Measurements from ENCODE around the gene RIPOR2. TPM values are rescaled to one million over a fixed set of nuclear protein-coding genes. Genes with fewer than 3 reads are reported as not detected.

RIPOR2 gene
- total RNA-seq, 2 experiments from 2014 or later = 154 to 156 TPM

DNA sequence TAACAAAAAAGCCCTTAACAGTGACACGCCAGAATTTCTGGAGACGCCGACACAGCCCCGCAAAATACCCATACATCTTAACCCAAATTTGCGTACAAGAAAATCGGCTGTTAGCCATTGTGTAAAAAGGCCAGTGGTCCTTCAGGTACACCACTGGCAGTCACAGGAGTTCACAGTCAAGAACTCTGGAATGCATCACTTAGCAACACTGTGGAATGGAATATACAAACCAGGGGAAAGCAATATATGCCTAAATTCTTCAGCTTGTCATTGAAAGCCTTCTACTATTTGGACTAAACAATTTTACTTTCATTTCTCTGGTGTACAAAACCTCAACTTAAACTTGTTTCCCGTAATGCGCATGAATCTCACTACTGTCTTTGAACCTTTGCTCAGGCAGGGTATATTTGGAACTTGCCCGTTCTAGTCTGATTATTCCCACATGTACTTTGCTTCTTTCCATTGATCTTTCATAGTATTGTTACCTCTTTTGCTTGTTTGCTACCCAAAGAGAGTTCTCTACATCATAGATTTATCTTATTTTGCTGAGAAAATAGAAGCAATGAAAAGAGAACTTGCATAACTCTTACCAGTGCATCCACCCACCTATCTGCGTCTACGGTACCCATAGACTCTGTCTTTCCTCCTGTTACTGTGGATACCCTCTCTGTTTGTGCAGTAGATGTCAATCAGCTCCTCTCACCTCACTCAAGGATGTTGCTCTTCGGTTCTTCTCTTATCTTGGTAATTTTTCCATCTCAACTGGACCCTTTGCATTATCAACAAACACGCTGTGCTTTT lies 136.8 kb downstream of the RIPOR2 start, which contains the start of gene ARMH2:
Gene ARMH2, minus strand, starts transcription at position 178 of the 801 bp plus-strand sequence. Its CDS starts 60 bp downstream, at position 118.
- no peak for ATAC-seq
- Mint-ChIP-seq H3K4me3 (no peak within 1 kb of the TSS), H3K36me3 (ENCODE audit: low read depth) (peaks cover 31% of the 10 kb centered on the region), H3K27me3 (ENCODE audit: low read depth) (no peaks in the 10 kb centered on the region), H3K27ac (peak within 1 kb of the TSS; percentile 26), H3K4me1 (ENCODE audit: low read depth) (peaks cover 2% of the 10 kb centered on the region), H3K9me3 (ENCODE audit: insufficient read depth) (no peaks in the 10 kb centered on the region)
- no peak for DNase-seq
- ChIA-PET CTCF (interaction anchor here (0.9 kb wide), 1 partner anchor 228 kb away, joined by 3 read pairs; no protein-coding TSS in a partner anchor), POLR2A (no interaction called here)

DNA sequence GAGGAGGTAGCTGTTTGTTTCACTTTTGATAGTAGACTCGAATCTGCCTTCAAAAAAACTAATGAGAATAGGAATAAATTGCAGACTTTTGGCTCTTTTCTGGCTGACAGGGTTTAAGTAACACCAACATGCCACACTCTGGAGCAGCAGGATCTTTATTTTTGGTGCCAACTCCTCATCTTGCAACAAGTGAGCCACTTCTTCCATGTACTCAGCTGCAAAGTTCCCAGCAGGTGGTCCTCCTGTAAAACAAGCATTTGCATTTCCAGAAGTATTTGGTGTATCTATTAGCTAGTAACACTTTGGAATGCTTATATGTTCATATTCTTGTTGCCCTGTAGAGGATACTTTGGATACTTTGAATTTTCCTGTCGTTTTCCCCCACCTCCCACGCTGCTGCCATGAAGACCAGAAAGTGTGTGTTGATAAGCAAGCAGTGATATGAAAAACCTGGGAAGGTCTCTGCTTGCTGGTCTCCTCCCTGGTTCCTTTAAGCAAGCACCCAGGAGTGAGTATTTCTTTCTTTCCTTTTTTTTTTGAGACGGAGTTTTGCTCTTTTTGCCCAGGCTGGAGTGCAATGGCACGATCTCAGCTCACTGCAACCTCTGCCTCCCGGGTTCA lies 138.1 kb downstream of the RIPOR2 start:
- DNase-seq (no peak), ATAC-seq (no peak)
- Mint-ChIP-seq H3K27me3 (ENCODE audit: low read depth) (no peaks in the 10 kb centered on the region), H3K4me1 (ENCODE audit: low read depth) (peaks cover 2% of the 10 kb centered on the region), H3K36me3 (ENCODE audit: low read depth) (peaks cover 23% of the 10 kb centered on the region), H3K4me3 (no peak overlapping the region), H3K9me3 (ENCODE audit: insufficient read depth) (no peaks in the 10 kb centered on the region), H3K27ac (no peak overlapping the region)
- ChIA-PET CTCF (interaction anchor here (1.2 to 1.8 kb wide), 3 partner anchors 58 to 229 kb away, joined by 3 to 4 read pairs (median 4); no protein-coding TSS in a partner anchor), POLR2A (no interaction called here)

DNA sequence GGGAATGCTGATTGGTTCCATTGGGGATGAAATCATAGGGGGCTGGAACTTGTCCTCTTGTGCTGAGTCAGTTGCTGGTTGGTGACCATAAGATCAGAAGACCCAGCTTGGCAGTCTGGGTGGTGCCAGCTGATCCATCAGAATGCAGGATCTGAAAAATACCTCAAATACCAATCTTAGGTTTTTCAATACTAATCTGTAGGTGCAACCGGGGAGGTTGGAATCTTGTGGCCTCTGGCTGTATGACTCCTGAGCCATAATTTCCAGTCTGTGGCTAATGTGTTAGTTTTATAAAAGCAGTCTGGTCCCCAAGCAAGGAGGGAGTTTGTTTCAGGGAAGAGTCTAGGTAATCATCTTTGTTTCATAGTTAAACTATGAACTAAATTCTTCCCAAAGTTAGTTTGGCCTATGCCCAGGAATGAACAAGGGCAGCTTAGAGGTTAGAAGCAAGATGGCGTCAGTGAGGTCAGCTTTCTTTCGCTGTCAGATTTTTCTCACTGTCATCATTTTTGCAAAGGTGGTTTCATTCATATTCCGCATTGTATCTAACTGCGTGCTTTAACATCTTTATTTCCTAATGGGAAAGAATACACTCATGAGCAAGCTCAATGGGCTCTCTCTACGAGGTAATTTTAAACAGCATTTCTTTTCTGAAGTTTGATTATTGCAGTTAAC lies 139.0 kb downstream of the RIPOR2 start:
- CTCF ChIA-PET = interaction anchor here (0.7 to 1.8 kb wide), 3 partner anchors 10 to 230 kb away, joined by 3 to 4 read pairs (median 4); no protein-coding TSS in a partner anchor
- ATAC-seq (no peak), DNase-seq (no peak)
- Mint-ChIP-seq H3K27me3 (ENCODE audit: low read depth) (no peaks in the 10 kb centered on the region), H3K27ac (no peak overlapping the region), H3K4me3 (no peak overlapping the region), H3K9me3 (ENCODE audit: insufficient read depth) (no peaks in the 10 kb centered on the region), H3K36me3 (ENCODE audit: low read depth) (peaks cover 23% of the 10 kb centered on the region), H3K4me1 (ENCODE audit: low read depth) (peaks cover 2% of the 10 kb centered on the region)
- POLR2A ChIA-PET = no interaction called here

DNA sequence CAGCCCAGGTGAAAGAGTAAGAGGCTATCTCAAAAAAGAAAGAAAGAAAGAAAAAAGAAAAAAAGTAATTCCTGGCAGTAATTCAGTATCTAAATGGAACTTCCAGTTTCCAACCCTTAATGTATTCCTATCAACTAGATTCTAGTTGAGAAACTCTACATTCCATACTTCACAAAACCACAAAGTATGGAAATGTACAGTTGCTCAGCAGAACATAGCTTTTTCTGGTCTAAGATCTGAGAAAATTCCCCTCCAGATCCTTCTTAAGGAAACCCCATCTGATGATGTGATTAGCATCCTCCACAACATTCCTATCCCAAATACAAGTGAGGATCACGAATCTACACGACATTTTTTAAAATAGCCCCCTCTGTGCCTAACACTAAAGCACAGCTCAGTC lies 140.7 kb downstream of the RIPOR2 start:
- H3K27me3 Mint-ChIP-seq (ENCODE audit: low read depth) = no peaks in the 10 kb centered on the region
- no peaks in the 10 kb centered on the region for H3K9me3 Mint-ChIP-seq (ENCODE audit: insufficient read depth)
- peaks cover 2% of the 10 kb centered on the region for H3K4me1 Mint-ChIP-seq (ENCODE audit: low read depth)
- CTCF ChIA-PET = interaction anchor here (0.6 to 1.4 kb wide), 3 partner anchors 9 to 230 kb away, joined by 3 to 4 read pairs (median 3); no protein-coding TSS in a partner anchor
- H3K36me3 Mint-ChIP-seq (ENCODE audit: low read depth) = peaks cover 19% of the 10 kb centered on the region
- ATAC-seq (no peak), DNase-seq (no peak)
- H3K4me3 Mint-ChIP-seq = no peak overlapping the region
- POLR2A ChIA-PET = no interaction called here
- no peak overlapping the region for H3K27ac Mint-ChIP-seq

DNA sequence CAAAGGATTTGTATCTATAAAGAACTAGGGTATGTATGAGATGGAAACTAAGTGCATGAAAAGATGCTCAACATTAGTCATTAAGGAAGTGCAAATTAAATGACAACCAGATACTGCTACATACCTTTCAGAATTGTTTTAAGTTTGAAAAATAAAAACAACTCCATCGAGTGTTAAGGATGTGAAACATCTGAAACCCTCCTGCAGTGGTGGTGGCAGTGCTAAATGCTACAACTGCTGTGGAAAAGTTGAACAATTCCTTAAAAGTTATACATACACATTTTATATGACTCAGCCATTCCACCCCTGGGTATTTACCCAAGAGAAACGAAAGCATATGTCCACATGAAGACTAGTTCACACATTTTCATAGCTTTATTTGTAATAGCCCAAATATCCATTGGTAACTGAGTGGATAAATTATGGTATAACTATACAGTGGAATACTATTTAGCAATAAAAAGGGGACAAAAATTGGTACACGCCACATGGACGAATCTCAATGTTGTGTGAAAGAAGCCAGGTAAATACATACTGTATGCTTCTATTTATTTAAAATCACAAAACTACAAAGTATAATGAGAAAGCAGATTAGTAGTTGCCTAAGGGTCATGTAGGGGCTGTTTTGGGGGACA lies 147.6 kb downstream of the RIPOR2 start:
- ChIA-PET CTCF (interaction anchor here (0.7 kb wide), 1 partner anchor 230 kb away, joined by 3 read pairs; no protein-coding TSS in a partner anchor), POLR2A (no interaction called here)
- DNase-seq (no peak), ATAC-seq (no peak)
- H3K4me1 Mint-ChIP-seq (ENCODE audit: low read depth) = peaks cover 2% of the 10 kb centered on the region
- peaks cover 58% of the 10 kb centered on the region for H3K36me3 Mint-ChIP-seq (ENCODE audit: low read depth)
- H3K27me3 Mint-ChIP-seq (ENCODE audit: low read depth) = no peaks in the 10 kb centered on the region
- no peaks in the 10 kb centered on the region for H3K9me3 Mint-ChIP-seq (ENCODE audit: insufficient read depth)
- no peak overlapping the region for H3K27ac Mint-ChIP-seq
- no peak overlapping the region for H3K4me3 Mint-ChIP-seq

DNA sequence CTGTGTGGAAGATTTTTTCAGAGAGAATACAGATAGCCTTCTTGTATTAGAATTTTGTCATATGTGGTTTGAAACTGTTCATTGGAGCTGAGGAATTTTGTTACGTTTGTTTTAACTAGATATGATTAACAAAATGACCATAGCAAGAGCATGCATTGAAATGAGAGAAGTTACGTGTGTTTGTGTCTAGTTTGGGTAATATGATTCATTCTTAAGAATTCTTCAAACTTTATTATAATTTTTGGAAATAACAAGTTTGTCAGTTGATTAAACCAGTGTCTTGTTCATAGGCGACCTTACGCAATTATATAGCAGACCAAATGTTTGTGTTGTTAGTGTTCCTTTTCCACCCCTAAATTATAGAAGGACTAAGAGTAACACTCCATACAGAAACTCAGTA lies 155.6 kb downstream of the RIPOR2 start:
- peaks cover 80% of the 10 kb centered on the region for H3K36me3 Mint-ChIP-seq (ENCODE audit: low read depth)
- H3K9me3 Mint-ChIP-seq (ENCODE audit: insufficient read depth) = no peaks in the 10 kb centered on the region
- H3K4me1 Mint-ChIP-seq (ENCODE audit: low read depth) = peaks cover 41% of the 10 kb centered on the region
- H3K27me3 Mint-ChIP-seq (ENCODE audit: low read depth) = no peaks in the 10 kb centered on the region
- ChIA-PET CTCF (interaction anchor here (1.5 kb wide), 1 partner anchor 212 kb away, joined by 5 read pairs; no protein-coding TSS in a partner anchor), POLR2A (no interaction called here)
- H3K4me3 Mint-ChIP-seq = no peak overlapping the region
- ATAC-seq = no peak
- no peak for DNase-seq
- H3K27ac Mint-ChIP-seq = no peak overlapping the region

DNA sequence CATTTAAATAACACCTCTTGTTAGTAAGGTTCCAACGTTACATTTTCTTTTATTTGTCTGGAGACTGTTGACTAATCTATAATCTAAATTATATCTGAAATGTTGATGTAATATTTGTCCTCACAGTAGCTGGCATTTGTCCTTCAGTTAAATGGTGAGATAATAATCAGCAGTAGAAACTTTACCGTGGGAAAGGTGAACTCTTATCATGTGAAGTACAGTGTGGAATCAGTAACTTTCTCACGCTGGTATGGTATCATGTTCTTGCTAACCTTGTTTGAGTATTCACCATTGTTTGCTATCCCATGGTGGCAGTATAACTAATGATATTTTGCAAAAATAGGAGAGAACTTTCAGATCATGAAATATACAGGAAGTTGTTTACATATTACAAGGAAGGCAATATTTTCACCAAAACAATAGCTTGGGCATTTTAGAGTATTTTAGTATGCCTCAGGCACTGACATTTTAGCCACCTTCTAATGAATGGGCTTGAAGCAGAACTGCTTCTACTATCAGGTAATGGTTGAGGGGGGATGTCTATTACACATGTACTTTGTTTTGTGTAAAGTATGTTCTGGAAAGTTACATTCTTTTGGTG lies 156.2 kb downstream of the RIPOR2 start:
- ChIA-PET CTCF (interaction anchor here (1.5 kb wide), 1 partner anchor 212 kb away, joined by 5 read pairs; no protein-coding TSS in a partner anchor), POLR2A (interaction anchor here (1.2 kb wide), 1 partner anchor 26 kb away, joined by 4 read pairs; no protein-coding TSS in a partner anchor)
- Mint-ChIP-seq H3K36me3 (ENCODE audit: low read depth) (peaks cover 78% of the 10 kb centered on the region), H3K4me3 (no peak overlapping the region), H3K27ac (no peak overlapping the region), H3K27me3 (ENCODE audit: low read depth) (no peaks in the 10 kb centered on the region), H3K4me1 (ENCODE audit: low read depth) (peaks cover 42% of the 10 kb centered on the region), H3K9me3 (ENCODE audit: insufficient read depth) (no peaks in the 10 kb centered on the region)
- DNase-seq (no peak), ATAC-seq (no peak)

DNA sequence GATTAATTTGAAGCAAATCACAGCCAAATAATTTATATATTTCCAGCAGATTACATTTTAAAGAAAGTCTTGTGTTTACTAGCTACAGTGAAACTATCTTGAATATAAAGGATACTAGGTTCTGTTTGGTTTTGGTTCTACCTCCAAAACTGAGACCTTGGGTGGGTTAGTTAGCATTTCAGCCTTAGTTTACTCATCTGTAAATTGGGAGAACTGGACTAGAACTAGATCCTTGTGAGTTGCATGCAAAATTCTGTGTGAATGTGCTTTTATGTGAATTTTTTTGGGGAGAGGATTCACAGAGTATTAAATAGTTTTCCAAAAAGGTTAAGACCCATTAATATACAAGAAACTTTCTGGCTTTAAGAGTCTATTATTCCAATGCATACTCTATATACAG lies 156.9 kb downstream of the RIPOR2 start:
- no peak overlapping the region for H3K27ac Mint-ChIP-seq
- H3K4me1 Mint-ChIP-seq (ENCODE audit: low read depth) = peaks cover 44% of the 10 kb centered on the region
- DNase-seq (no peak), ATAC-seq (no peak)
- H3K36me3 Mint-ChIP-seq (ENCODE audit: low read depth) = peaks cover 72% of the 10 kb centered on the region
- H3K4me3 Mint-ChIP-seq = peak overlapping the region; percentile 4
- no peaks in the 10 kb centered on the region for H3K27me3 Mint-ChIP-seq (ENCODE audit: low read depth)
- ChIA-PET POLR2A (interaction anchor here (1.2 kb wide), 1 partner anchor 27 kb away, joined by 4 read pairs; no protein-coding TSS in a partner anchor), CTCF (interaction anchor here (1.5 kb wide), 1 partner anchor 213 kb away, joined by 5 read pairs; no protein-coding TSS in a partner anchor)
- H3K9me3 Mint-ChIP-seq (ENCODE audit: insufficient read depth) = no peaks in the 10 kb centered on the region

DNA sequence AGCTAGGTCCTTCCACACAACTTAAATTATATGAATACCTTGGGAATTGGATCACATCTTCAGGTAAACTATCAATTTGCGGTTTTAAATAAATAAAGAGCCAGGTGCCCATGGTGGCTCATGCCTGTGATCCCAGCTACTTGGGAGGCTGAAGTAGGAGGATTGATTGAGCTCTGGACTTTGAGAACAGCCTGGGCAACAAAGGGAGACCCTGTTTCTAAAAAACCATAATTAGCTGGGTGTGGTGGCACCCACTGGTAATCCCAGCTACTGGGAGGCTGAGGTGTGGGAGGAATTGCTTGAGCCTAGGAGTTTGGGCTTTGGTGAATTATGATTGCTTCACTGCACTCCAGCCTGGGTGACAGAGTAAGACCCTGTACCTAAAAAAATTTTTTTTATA lies 157.6 kb downstream of the RIPOR2 start:
- no peaks in the 10 kb centered on the region for H3K9me3 Mint-ChIP-seq (ENCODE audit: insufficient read depth)
- DNase-seq (no peak), ATAC-seq (no peak)
- H3K27ac Mint-ChIP-seq = no peak overlapping the region
- peaks cover 67% of the 10 kb centered on the region for H3K36me3 Mint-ChIP-seq (ENCODE audit: low read depth)
- no peaks in the 10 kb centered on the region for H3K27me3 Mint-ChIP-seq (ENCODE audit: low read depth)
- peak overlapping the region; percentile 99 for H3K4me3 Mint-ChIP-seq
- peaks cover 45% of the 10 kb centered on the region for H3K4me1 Mint-ChIP-seq (ENCODE audit: low read depth)
- POLR2A ChIA-PET = no interaction called here
- CTCF ChIA-PET = interaction anchor here (1.2 kb wide), 1 partner anchor 156 kb away, joined by 3 read pairs; no protein-coding TSS in a partner anchor

DNA sequence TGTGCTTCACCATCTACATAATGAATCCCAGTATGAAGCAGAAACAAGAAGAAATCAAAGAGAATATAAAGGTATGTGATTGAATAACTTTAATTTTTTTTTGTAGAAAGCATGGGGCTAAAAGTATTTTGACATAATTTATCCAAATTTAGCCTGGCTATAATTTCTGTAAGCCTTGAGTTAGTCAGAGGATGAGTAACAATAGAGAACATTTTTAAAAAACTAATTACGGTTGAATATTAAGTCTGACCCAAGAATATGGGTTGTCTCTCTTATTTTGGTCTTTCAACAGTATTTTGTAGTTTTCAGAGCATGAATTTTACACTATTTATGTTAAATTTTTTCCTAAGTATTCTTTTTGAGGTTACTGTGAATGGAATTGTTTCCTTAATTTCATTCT lies 158.5 kb downstream of the RIPOR2 start:
- CTCF ChIA-PET = interaction anchor here (1.2 to 2.2 kb wide), 3 partner anchors 157 to 294 kb away, joined by 3 to 10 read pairs (median 5); no protein-coding TSS in a partner anchor
- POLR2A ChIA-PET = interaction anchor here (0.6 kb wide), 1 partner anchor 338 kb away, joined by 3 read pairs; no protein-coding TSS in a partner anchor
- no peak for DNase-seq
- Mint-ChIP-seq H3K4me3 (peak overlapping the region; percentile 99), H3K9me3 (ENCODE audit: insufficient read depth) (no peaks in the 10 kb centered on the region), H3K27me3 (ENCODE audit: low read depth) (no peaks in the 10 kb centered on the region), H3K4me1 (ENCODE audit: low read depth) (peaks cover 45% of the 10 kb centered on the region), H3K27ac (no peak overlapping the region), H3K36me3 (ENCODE audit: low read depth) (peaks cover 58% of the 10 kb centered on the region)
- ATAC-seq = no peak

All from activated CD8-positive, alpha-beta T cell treated with anti-CD3 and anti-CD28 coated beads, Interleukin-2, amount 10 ng/mL, durations not matched to agents 7 days and 5 days (primary cell).